Measurements from ENCODE around the gene TPK1.

The TPK1 gene

GRCh38 chr7:144497282-144497681, 338.6 kb downstream of the TPK1 start:
- Histone ChIP-seq H3K4me3 (ENCODE audit: low read length) (no peak overlapping the region), H3K9me3 (ENCODE audit: control insufficient read depth, insufficient read depth, low read length) (no peaks in the 10 kb centered on the region), H3K79me2 (ENCODE audit: control insufficient read depth, low read length) (no peaks in the 10 kb centered on the region), H4K20me1 (ENCODE audit: control insufficient read depth, insufficient read depth, low read depth, low read length) (no peaks in the 10 kb centered on the region), H3K4me1 (ENCODE audit: control insufficient read depth, low read length) (no peaks in the 10 kb centered on the region), H3K4me2 (ENCODE audit: low read length) (no peak overlapping the region), H3K27me3 (ENCODE audit: control insufficient read depth, low read length) (no peaks in the 10 kb centered on the region), H3K9me2 (replicated peaks; ENCODE audit: control insufficient read depth, low read length) (no peaks in the 10 kb centered on the region), H3K36me3 (ENCODE audit: control insufficient read depth, low read length) (no peaks in the 10 kb centered on the region), H3K27ac (ENCODE audit: low read depth, low read length) (no peak overlapping the region), H3F3A (ENCODE audit: control insufficient read depth, insufficient read depth) (no peaks in the 10 kb centered on the region)
- TF ChIP-seq CTCF (IDR thresholded peaks at IDR 0.05; ENCODE audit: low read depth, low read length, poor library complexity, severe bottlenecking): no peak
- no peak for TF ChIP-seq EZH2phosphoT487 (IDR thresholded peaks at IDR 0.05; ENCODE audit: borderline replicate concordance, low read length)

- H3K4me3 ChIP-seq (ENCODE audit: low read length): no peak overlapping the region
- no peak overlapping the region for H3K4me2 ChIP-seq (ENCODE audit: low read length)
- no peaks in the 10 kb centered on the region for H4K20me1 ChIP-seq (ENCODE audit: control insufficient read depth, insufficient read depth, low read depth, low read length)
- no peaks in the 10 kb centered on the region for H3K79me2 ChIP-seq (ENCODE audit: control insufficient read depth, low read length)
- no peaks in the 10 kb centered on the region for H3K36me3 ChIP-seq (ENCODE audit: control insufficient read depth, low read length)
- H3F3A ChIP-seq (ENCODE audit: control insufficient read depth, insufficient read depth): no peaks in the 10 kb centered on the region
- H3K9me2 ChIP-seq (replicated peaks; ENCODE audit: control insufficient read depth, low read length): no peaks in the 10 kb centered on the region
- no peaks in the 10 kb centered on the region for H3K9me3 ChIP-seq (ENCODE audit: control insufficient read depth, insufficient read depth, low read length)
- H3K27ac ChIP-seq (ENCODE audit: low read depth, low read length): no peak overlapping the region
- TF ChIP-seq EZH2phosphoT487 (IDR thresholded peaks at IDR 0.05; ENCODE audit: borderline replicate concordance, low read length): no peak
- no peak for TF ChIP-seq CTCF (IDR thresholded peaks at IDR 0.05; ENCODE audit: low read depth, low read length, poor library complexity, severe bottlenecking)
- H3K4me1 ChIP-seq (ENCODE audit: control insufficient read depth, low read length): no peaks in the 10 kb centered on the region
- H3K27me3 ChIP-seq (ENCODE audit: control insufficient read depth, low read length): no peaks in the 10 kb centered on the region
Observed at GRCh38 chr7:144494355-144494754, 341.5 kb downstream of the TPK1 start.

GRCh38 chr7:144489504-144489903, 346.3 kb downstream of the TPK1 start:
- TF ChIP-seq CTCF (IDR thresholded peaks at IDR 0.05; ENCODE audit: low read depth, low read length, poor library complexity, severe bottlenecking): no peak
- TF ChIP-seq EZH2phosphoT487 (IDR thresholded peaks at IDR 0.05; ENCODE audit: borderline replicate concordance, low read length): no peak

GRCh38 chr7:144488977-144489376, 346.9 kb downstream of the TPK1 start:
- no peak overlapping the region for H3K4me2 ChIP-seq (ENCODE audit: low read length)
- H3K27me3 ChIP-seq (ENCODE audit: control insufficient read depth, low read length): no peaks in the 10 kb centered on the region
- H3K27ac ChIP-seq (ENCODE audit: low read depth, low read length): no peak overlapping the region
- H3K36me3 ChIP-seq (ENCODE audit: control insufficient read depth, low read length): no peaks in the 10 kb centered on the region
- H4K20me1 ChIP-seq (ENCODE audit: control insufficient read depth, insufficient read depth, low read depth, low read length): no peaks in the 10 kb centered on the region
- no peaks in the 10 kb centered on the region for H3K9me3 ChIP-seq (ENCODE audit: control insufficient read depth, insufficient read depth, low read length)
- H3K4me3 ChIP-seq (ENCODE audit: low read length): no peak overlapping the region
- TF ChIP-seq CTCF (IDR thresholded peaks at IDR 0.05; ENCODE audit: low read depth, low read length, poor library complexity, severe bottlenecking): no peak
- TF ChIP-seq EZH2phosphoT487 (IDR thresholded peaks at IDR 0.05; ENCODE audit: borderline replicate concordance, low read length): no peak
- no peaks in the 10 kb centered on the region for H3K4me1 ChIP-seq (ENCODE audit: control insufficient read depth, low read length)
- H3K79me2 ChIP-seq (ENCODE audit: control insufficient read depth, low read length): no peaks in the 10 kb centered on the region
- H3K9me2 ChIP-seq (replicated peaks; ENCODE audit: control insufficient read depth, low read length): no peaks in the 10 kb centered on the region
- no peaks in the 10 kb centered on the region for H3F3A ChIP-seq (ENCODE audit: control insufficient read depth, insufficient read depth)

More at GRCh38 chr7:144489504-144489903, 346.3 kb downstream of the TPK1 start:
- Histone ChIP-seq H4K20me1 (ENCODE audit: control insufficient read depth, insufficient read depth, low read depth, low read length) (no peaks in the 10 kb centered on the region), H3K9me2 (replicated peaks; ENCODE audit: control insufficient read depth, low read length) (no peaks in the 10 kb centered on the region), H3K27me3 (ENCODE audit: control insufficient read depth, low read length) (no peaks in the 10 kb centered on the region), H3K9me3 (ENCODE audit: control insufficient read depth, insufficient read depth, low read length) (no peaks in the 10 kb centered on the region), H3K4me2 (ENCODE audit: low read length) (no peak overlapping the region), H3F3A (ENCODE audit: control insufficient read depth, insufficient read depth) (no peaks in the 10 kb centered on the region), H3K4me1 (ENCODE audit: control insufficient read depth, low read length) (no peaks in the 10 kb centered on the region), H3K27ac (ENCODE audit: low read depth, low read length) (no peak overlapping the region), H3K4me3 (ENCODE audit: low read length) (no peak overlapping the region), H3K36me3 (ENCODE audit: control insufficient read depth, low read length) (no peaks in the 10 kb centered on the region), H3K79me2 (ENCODE audit: control insufficient read depth, low read length) (no peaks in the 10 kb centered on the region)

All from DOHH2 (cell line).